RCC 7860 (cell line): ENCODE data around the gene CLASP1.
"Not testable (repeated sequence)": the region's sequence is repeated elsewhere in the genome, so short reads cannot be mapped to it uniquely, and the experiment has no call there.

Experiments
- DNase-seq: peaks from one replicate; pipeline ENCODE4 v3.0.0-alpha.2; 2015; ENCODE audit warnings: low spot score
- FAIRE-seq: peaks from 2 replicates; lab custom pipeline; 2012; peaks lifted over from hg19 to GRCh38; lab: Jason Lieb, UNC

Gene CLASP1

GRCh38 chr2:121359716-121360565 lies 289.3 kb downstream of the CLASP1 start:
- no peak for FAIRE-seq
- DNase-seq = no peak

DNA sequence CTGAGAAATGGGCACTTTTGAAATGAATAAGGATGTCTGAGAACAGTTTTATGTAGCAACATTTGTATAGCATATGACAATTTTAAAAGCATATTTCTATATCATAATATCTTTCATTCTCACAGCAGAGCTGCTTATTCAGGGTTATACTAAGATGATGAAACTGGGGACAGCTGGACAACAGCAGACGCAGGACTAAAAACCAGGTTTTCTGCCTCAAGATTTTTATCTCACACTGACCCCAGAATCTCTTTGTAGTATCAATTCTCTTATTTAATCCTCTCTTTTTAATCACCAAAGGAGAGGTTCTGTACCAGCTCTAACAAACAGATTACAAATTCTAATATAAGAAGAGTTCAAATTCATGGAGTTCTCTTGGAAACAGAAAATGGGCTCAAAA lies 290.1 kb downstream of the CLASP1 start:
- FAIRE-seq (no peak), DNase-seq (no peak)

- DNase-seq = no peak
- no peak for FAIRE-seq
Measured at GRCh38 chr2:121358291-121358690, 291.0 kb downstream of the CLASP1 start.

GRCh38 chr2:121356058-121356640 lies 293.1 kb downstream of the CLASP1 start:
- peak; percentile 35 for DNase-seq
- no peak for FAIRE-seq

- FAIRE-seq = no peak
Measured at GRCh38 chr2:121355488-121355887, 293.8 kb downstream of the CLASP1 start.

GRCh38 chr2:121351521-121352318 lies 297.5 kb downstream of the CLASP1 start:
- FAIRE-seq (no peak), DNase-seq (no peak)

More at GRCh38 chr2:121355488-121355887, 293.8 kb downstream of the CLASP1 start:
- DNase-seq = no peak

GRCh38 chr2:121350890-121351289 lies 298.4 kb downstream of the CLASP1 start:
- FAIRE-seq (no peak), DNase-seq (no peak)

GRCh38 chr2:121350402-121350775 lies 298.9 kb downstream of the CLASP1 start:
- FAIRE-seq (no peak), DNase-seq (no peak)

DNA sequence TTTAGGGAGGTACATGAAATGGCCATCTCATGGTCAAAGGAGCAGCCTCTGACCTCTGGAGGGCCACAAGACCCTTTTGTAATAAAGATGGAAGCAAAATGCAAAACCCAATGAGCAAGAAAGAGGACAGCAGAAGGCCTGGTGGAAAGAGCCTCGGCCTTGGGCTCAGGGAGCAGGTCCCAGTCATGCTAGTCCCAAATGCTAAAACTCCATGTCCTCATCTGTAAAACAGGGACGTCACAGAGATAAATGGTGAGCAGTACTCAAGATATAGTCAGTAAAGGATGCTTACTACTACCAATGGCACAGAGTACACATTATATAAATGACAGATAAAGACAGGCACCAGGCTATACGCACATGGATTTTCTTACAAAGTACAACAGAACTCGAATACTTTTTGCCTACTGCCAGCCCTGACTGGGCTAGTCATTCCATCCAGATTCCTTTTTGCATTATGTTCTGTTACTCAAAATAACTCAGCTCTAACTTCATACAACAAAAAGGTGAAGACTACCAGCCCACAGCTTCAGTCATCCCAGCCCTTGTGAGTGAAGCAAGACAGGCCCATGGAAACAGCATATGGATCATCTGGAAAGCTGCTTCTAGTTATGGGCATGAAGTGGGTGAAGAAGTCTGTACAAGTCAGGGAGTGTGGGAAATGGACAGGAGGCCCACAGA lies 299.4 kb downstream of the CLASP1 start:
- FAIRE-seq (no peak), DNase-seq (no peak)

DNA sequence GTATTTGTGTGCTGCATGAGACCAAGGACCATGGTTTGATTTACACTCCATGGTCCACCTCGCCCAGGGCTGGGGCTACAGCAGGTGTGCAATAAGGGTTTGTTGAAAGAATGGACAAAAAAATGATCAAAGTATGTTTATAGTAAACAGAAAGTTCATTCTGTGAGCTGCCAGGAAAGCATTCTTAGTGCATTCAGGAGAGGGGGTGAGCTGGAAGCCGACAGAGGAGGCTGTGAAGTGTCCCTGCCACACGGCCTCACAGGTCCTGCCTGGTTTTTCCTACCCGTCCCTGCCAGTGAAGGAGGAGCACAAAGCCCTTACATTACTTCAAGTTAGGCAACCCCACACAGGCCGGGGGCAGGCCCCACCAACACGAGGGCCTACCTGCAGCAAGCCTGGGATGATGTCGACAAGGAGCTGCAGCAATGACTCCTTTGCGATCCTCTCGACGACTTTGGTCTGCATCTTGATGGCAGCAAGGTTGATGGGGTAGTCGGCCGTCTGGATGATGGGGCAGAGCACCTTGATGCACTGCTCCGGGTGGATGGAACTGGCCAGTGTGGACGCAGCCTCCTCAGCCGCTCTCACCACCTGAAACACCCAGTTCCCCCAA lies 301.0 kb downstream of the CLASP1 start:
- no peak for DNase-seq
- no peak for FAIRE-seq

- FAIRE-seq (no peak), DNase-seq (no peak)
Measured at GRCh38 chr2:121346859-121347258, 302.4 kb downstream of the CLASP1 start.

DNA sequence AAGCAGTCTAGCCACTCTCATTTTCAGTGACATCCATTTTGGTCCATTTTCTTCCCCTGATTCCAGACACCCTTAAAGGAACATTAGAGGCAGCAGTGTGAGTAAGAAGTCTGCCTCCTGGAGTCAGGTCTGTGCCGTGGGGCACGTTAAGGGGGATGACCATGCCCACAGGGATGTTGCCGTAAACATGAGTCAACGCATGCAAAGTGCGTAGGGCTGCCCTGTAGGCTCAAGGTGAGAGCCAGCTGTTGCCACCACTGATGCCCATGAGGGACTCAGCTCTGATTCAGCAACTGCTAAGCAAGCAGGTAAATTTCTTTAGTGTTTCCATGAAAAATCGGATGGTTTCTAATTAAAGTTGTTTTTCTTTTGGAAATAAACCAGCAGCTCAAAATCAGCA lies 302.9 kb downstream of the CLASP1 start:
- FAIRE-seq = no peak
- DNase-seq = no peak

- FAIRE-seq (no peak), DNase-seq (no peak)
Measured at GRCh38 chr2:121345887-121346286, 303.4 kb downstream of the CLASP1 start.

GRCh38 chr2:121345101-121345500 lies 304.2 kb downstream of the CLASP1 start:
- DNase-seq (no peak), FAIRE-seq (no peak)

DNA sequence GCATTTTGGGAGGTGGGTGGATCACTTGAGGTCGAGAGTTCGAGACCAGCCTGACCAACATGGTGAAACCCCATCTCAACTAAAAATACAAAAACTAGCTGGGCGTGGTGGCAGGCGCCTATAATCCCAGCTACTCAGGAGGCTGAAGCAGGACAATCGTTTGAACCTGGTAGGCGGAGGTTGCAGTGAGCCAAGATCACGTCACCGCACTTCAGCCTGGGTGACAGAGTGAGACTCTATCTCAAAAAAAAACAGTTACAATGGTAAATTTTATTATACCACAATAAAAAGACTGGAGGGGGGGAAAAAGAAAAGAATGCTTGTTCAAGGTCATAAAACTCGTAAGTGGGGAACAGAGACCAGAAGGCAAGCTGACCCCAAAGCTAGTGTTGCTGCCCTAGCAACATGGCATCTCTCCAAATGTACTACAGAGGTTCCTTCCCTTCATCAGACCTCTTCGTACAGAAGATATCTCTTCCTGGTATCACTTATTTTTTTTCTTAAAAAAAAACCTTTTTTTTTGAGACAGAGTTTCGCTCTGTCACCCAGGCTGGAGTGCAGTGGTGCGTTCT lies 305.3 kb downstream of the CLASP1 start:
- not testable (repeated sequence) for DNase-seq, FAIRE-seq

DNA sequence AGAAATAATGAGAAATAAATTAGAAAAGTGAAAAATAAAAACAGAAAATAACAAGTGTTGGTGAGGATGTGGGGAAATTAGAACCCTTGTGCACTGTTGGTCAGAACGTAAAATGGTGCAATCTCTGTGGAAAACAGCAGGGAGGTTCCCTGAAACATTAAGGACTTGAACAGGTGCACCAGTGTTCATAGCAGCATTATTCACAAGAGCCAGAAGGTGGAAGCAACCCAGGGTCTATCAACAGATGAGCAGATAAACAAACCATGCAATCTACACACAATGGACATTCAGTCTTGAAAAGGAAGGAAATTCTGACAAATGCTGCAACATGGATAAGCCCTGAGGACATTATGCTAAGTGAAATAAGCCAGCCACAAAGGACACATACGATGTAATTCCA lies 306.1 kb downstream of the CLASP1 start:
- no peak for FAIRE-seq
- DNase-seq = no peak

DNA sequence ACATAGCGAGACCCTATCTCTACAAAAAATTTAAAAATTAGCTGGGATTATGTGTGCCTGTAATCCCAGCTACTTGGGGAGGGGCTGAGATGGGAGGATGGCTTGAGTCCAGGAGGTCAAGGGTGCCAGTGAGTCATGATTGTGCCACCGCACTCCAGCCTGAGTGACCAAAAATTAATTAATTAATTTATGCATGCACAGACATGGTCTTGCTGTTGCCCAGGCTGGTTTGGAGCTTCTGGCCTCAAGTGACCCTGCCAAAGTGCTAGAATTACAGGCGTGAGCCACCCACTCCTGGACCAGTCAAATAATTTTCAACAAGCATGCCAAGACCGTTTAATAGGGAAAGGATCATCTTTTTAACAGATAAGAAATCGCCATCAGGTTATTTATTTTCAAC lies 306.5 kb downstream of the CLASP1 start:
- no peak for DNase-seq
- no peak for FAIRE-seq

GRCh38 chr2:121340926-121341325 lies 308.3 kb downstream of the CLASP1 start:
- FAIRE-seq (no peak), DNase-seq (no peak)

GRCh38 chr2:121338281-121338680 lies 311.0 kb downstream of the CLASP1 start:
- FAIRE-seq (no peak), DNase-seq (no peak)

GRCh38 chr2:121336528-121337294 lies 312.6 kb downstream of the CLASP1 start:
- no peak for DNase-seq
- FAIRE-seq = no peak
